HL-60 (cell line): ENCODE data around the gene ABCC1.

Source experiments
- CTCF ChIP-seq: IDR thresholded peaks from one replicate; pipeline ENCODE4 v1.5.1; 2011; ENCODE audit warnings: low read length, control low read depth, inconsistent platforms; ENCODE audit not compliant: insufficient read depth
- GABPA ChIP-seq: IDR thresholded peaks from 2 replicates; pipeline ENCODE4 v1.6.1; 2012; ENCODE audit warnings: low read depth
- POLR2AphosphoS5 ChIP-seq: IDR thresholded peaks from 2 replicates; pipeline ENCODE4 v1.6.1; 2012; ENCODE audit warnings: low read depth
- REST ChIP-seq: IDR thresholded peaks from 2 replicates; pipeline ENCODE4 v1.6.1; 2012; ENCODE audit warnings: low read depth; ENCODE audit not compliant: insufficient replicate concordance

DNA sequence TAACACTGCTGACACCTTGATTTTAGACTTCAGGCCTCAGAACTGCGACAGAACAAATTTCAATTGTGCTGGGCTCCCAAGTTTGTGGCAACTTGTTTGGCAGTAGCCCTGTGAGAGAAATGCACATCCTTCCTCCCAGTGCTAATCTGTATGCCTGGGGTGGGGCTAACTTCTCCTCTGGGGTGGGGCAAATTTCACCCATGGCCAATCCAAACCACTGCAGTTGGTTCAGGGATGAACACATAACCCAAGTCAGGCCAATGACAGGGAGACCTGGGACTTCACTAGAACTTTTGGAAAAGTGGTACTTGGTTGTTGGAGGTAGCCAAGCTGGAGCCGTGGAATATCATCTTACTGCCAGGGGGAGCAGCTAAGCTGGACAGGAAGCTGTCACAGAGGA is 217.5 kb downstream of the ABCC1 start:
- TF ChIP-seq POLR2AphosphoS5 (no peak), CTCF (no peak), REST (no peak), GABPA (no peak)
